Calu3 (cell line): Measurements from ENCODE around the gene SH2D3C. TPM values are rescaled to one million over a fixed set of nuclear protein-coding genes. Genes with fewer than 3 reads are reported as not detected.

Experiments used
- BruUV-seq: library from RNA; stranded (reverse); fragments of 400-500 nt; replicated peaks from 2 replicates; lab custom pipeline; 2021; lab: Mats Ljungman, UMichigan
- CTCF ChIA-PET: fragments of 300-600 bp; sonication (Branson Sonifier 250); formaldehyde crosslinking; loops from one replicate; lab custom pipeline; 2022; ENCODE audit warnings: antibody characterized with exemption; lab: Charles Lee
- DNase-seq: peaks from one replicate; pipeline ENCODE4 v3.0.0; 2022
- H3K27ac Mint-ChIP-seq: one replicate; pipeline ENCODE4 v1.8.0; 2022; ENCODE audit warnings: mixed read lengths; ENCODE audit not compliant: unreplicated experiment
- H3K27me3 Mint-ChIP-seq: one replicate; pipeline ENCODE4 v1.8.0; 2022; ENCODE audit warnings: mixed read lengths; ENCODE audit not compliant: unreplicated experiment
- H3K36me3 Mint-ChIP-seq: one replicate; pipeline ENCODE4 v1.8.0; 2022; ENCODE audit warnings: mild to moderate bottlenecking, moderate library complexity, mixed read lengths; ENCODE audit not compliant: insufficient read depth, unreplicated experiment
- H3K4me1 Mint-ChIP-seq: one replicate; pipeline ENCODE4 v1.8.0; 2022; ENCODE audit warnings: mild to moderate bottlenecking, low read depth, mixed read lengths; ENCODE audit not compliant: unreplicated experiment
- H3K4me3 Mint-ChIP-seq: one replicate; pipeline ENCODE4 v1.8.0; 2022; ENCODE audit warnings: mild to moderate bottlenecking, low read depth, moderate library complexity, mixed read lengths; ENCODE audit not compliant: unreplicated experiment
- H3K9me3 Mint-ChIP-seq: one replicate; pipeline ENCODE4 v1.8.0; 2022; ENCODE audit warnings: low read depth, mixed read lengths; ENCODE audit not compliant: unreplicated experiment
- intact Hi-C: fragments of 100-400 bp; cut with micrococcal nuclease; formaldehyde crosslinking; loops from one replicate; pipeline ENCODE4 v1.10.0; 2022; ENCODE audit not compliant: unreplicated experiment
- total RNA-seq: library from RNA; stranded (reverse); gene quantifications from 2 replicates; pipeline ENCODE4 v1.2.3, GENCODE V29; 2022
- TF ChIP-seq, protein P1 (sequence below): fragments of 200-600 bp; IDR thresholded peaks from one replicate; pipeline ENCODE4 v1.8.0; 2022; ENCODE audit warnings: antibody characterized with exemption; ENCODE audit not compliant: unreplicated experiment

Gene SH2D3C
- total RNA-seq, 1 experiment from 2014 or later: not detected

DNA sequence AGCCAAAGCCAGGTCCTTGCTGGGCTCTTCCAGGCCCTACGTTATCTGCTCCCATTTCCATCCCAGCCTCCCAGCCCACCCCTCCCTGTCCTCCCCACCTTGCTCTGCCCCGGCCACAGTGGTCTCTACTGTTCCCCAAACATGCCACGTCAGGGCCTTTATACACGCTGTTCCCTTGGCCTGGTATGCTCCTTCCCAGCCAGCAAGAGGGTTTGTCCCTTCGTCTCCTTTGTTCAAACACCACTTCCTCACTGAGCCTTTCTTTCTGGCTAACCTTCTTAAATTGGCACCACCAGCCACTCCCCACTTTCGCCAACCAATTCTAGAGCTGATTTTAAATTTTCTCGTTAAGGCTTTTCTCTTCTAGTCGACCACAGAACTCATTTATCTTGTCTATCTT, 9.8 kb downstream of the SH2D3C start:
- Mint-ChIP-seq H3K9me3 (no peaks in the 10 kb centered on the region), H3K27me3 (peaks cover 58% of the 10 kb centered on the region), H3K4me3 (no peak overlapping the region), H3K4me1 (no peaks in the 10 kb centered on the region), H3K36me3 (peaks cover 13% of the 10 kb centered on the region), H3K27ac (no peak overlapping the region)
- intact Hi-C loops: no loop called here
- TF ChIP-seq, protein P1, sequence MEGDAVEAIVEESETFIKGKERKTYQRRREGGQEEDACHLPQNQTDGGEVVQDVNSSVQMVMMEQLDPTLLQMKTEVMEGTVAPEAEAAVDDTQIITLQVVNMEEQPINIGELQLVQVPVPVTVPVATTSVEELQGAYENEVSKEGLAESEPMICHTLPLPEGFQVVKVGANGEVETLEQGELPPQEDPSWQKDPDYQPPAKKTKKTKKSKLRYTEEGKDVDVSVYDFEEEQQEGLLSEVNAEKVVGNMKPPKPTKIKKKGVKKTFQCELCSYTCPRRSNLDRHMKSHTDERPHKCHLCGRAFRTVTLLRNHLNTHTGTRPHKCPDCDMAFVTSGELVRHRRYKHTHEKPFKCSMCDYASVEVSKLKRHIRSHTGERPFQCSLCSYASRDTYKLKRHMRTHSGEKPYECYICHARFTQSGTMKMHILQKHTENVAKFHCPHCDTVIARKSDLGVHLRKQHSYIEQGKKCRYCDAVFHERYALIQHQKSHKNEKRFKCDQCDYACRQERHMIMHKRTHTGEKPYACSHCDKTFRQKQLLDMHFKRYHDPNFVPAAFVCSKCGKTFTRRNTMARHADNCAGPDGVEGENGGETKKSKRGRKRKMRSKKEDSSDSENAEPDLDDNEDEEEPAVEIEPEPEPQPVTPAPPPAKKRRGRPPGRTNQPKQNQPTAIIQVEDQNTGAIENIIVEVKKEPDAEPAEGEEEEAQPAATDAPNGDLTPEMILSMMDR: no peak
- DNase-seq: no peak
- no TSS peak for BruUV-seq
- CTCF ChIA-PET: no interaction called here

DNA sequence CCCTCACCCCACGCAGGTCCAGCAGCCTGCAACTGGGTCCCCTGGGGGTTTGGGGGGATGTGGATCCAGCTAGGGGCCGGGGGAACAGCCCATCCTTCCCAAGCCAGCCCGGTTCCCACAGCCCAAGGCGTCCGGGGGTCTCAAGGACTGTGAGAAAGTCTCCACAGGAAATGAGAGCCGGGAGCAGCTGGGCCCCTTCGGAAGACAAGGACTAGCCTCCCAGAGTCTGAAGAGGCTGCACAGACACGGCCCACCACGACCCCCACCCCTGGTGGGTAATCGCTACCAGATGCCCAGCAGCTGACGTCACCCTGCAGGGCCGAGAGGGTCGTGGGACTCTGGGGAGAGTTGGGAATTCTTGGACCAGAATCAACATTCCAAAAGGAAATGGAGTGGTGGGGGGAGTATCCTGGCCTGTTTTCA, 10.5 kb downstream of the SH2D3C start:
- Mint-ChIP-seq H3K27ac (no peak overlapping the region), H3K36me3 (peaks cover 13% of the 10 kb centered on the region), H3K4me3 (no peak overlapping the region), H3K27me3 (peaks cover 61% of the 10 kb centered on the region), H3K9me3 (no peaks in the 10 kb centered on the region), H3K4me1 (no peaks in the 10 kb centered on the region)
- DNase-seq: no peak
- CTCF ChIA-PET: no interaction called here
- intact Hi-C loops: no loop called here
- TF ChIP-seq, protein P1: no peak
- no TSS peak for BruUV-seq

DNA sequence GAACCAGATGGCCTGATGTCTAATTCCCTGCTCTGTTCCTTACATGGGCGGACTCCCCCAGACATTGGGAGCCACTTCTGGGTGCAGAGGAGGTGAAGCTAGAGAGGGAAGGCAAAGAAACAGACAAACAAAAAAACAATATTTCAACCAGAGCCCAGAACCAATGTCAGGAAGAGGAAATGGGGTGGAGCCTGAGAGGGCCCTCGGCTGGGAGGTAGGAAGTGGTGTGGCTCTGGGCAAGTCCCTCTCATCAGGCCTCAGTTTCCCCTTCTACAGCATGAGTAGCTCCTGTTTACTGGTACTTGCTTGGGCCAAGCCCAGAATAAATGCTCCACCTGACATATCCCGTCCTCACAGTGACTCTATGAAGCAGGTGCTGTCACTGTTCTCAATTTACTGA, 11.1 kb downstream of the SH2D3C start:
- no TSS peak for BruUV-seq
- CTCF ChIA-PET: no interaction called here

DNA sequence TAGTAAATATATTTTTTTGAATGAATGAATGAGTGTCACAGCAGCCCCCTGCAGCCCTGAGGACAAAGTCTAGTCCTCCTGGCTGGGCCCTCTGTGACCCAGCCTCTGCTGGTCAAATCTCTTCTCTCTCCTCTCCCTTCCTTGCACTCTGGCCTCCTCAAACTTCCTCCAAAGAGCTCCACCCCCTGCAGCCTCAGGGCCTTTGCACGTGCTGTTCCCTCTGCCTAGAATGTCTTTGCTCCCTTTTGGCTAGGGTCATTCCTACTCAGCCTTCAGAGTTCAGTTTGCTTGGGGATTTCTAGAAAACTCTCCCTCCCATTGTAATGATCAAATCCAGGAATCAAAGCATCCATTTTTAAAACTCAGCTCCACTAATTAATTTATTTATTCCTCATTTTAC, 13.0 kb downstream of the SH2D3C start:
- no peaks in the 10 kb centered on the region for H3K4me1 Mint-ChIP-seq

More for the DNA sequence above, 11.1 kb downstream of the SH2D3C start:
- no peak for DNase-seq
- TF ChIP-seq, protein P1: no peak
- H3K4me3 Mint-ChIP-seq: no peak overlapping the region
- intact Hi-C loops: no loop called here
- H3K27me3 Mint-ChIP-seq: peaks cover 67% of the 10 kb centered on the region
- peaks cover 13% of the 10 kb centered on the region for H3K36me3 Mint-ChIP-seq
- no peaks in the 10 kb centered on the region for H3K4me1 Mint-ChIP-seq
- H3K9me3 Mint-ChIP-seq: no peaks in the 10 kb centered on the region
- no peak overlapping the region for H3K27ac Mint-ChIP-seq

More for the DNA sequence above, 13.0 kb downstream of the SH2D3C start:
- Mint-ChIP-seq H3K4me3 (no peak overlapping the region), H3K27ac (no peak overlapping the region), H3K36me3 (peaks cover 5% of the 10 kb centered on the region), H3K9me3 (no peaks in the 10 kb centered on the region), H3K27me3 (peaks cover 79% of the 10 kb centered on the region)
- DNase-seq: no peak
- TF ChIP-seq, protein P1: no peak
- intact Hi-C loops: no loop called here
- CTCF ChIA-PET: no interaction called here
- no TSS peak for BruUV-seq
